ENCODE data around the gene ADRB1.

Gene ADRB1

GRCh38 chr10:114024876-114025610, 18.6 kb upstream of the ADRB1 start:
- in situ Hi-C loops (cut with MboI; ENCODE audit: low pct_unique_long_range_greater_than_20kb, low sequenced_read_pairs), result no loop called here
- DNase-seq, result peak; percentile 92

- no peak for DNase-seq
- in situ Hi-C loops (cut with MboI; ENCODE audit: low pct_unique_long_range_greater_than_20kb, low sequenced_read_pairs), result no loop called here
Measured at GRCh38 chr10:114025611-114026130, 18.0 kb upstream of the ADRB1 start.

DNA sequence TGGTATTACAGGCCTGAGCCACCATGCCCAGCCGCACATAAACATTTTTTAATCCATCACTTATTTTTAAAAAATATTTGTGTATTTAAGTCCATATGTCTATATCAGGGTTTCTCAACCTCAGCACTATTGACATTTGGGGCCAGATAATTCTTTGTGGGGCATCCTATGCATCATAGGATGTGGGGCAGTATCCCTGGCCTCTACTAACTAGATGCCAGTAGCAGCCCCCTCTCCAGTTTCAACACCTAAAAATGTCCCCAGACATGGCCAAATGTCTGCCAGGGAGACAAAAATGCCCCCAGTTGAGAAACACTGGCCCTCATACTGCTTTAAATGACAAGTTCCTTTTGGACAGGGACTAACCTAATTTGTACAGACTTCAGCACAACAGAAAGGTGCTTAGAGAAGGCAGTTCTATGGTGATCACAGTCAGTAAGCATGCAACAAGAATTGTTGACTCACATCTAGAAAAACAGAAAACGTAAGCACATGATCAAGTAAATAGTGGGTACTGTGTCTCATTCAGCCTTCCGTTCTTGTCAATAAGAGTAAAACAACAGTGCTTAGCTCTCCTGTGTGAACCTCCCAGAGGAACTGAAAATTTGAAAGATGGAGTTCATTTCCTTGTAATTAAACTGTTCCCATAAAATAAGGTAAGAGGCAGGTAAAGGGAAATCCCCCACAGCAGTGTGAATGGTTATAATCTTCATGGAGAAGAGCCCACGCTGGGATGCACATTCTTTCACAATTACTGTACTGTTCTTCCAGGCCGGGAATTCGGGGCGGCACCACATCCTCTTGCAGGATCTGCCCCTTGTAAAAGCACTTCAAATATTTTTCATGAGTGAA, 17.3 kb upstream of the ADRB1 start:
- in situ Hi-C loops (cut with MboI; ENCODE audit: low pct_unique_long_range_greater_than_20kb, low sequenced_read_pairs), result no loop called here
- no peak for DNase-seq

- in situ Hi-C loops (cut with MboI; ENCODE audit: low pct_unique_long_range_greater_than_20kb, low sequenced_read_pairs), result no loop called here
- no peak for DNase-seq
Measured at GRCh38 chr10:114027041-114027394, 16.6 kb upstream of the ADRB1 start.

GRCh38 chr10:114027951-114028350, 15.7 kb upstream of the ADRB1 start:
- in situ Hi-C loops (cut with MboI; ENCODE audit: low pct_unique_long_range_greater_than_20kb, low sequenced_read_pairs), result no loop called here
- DNase-seq, result no peak

DNA sequence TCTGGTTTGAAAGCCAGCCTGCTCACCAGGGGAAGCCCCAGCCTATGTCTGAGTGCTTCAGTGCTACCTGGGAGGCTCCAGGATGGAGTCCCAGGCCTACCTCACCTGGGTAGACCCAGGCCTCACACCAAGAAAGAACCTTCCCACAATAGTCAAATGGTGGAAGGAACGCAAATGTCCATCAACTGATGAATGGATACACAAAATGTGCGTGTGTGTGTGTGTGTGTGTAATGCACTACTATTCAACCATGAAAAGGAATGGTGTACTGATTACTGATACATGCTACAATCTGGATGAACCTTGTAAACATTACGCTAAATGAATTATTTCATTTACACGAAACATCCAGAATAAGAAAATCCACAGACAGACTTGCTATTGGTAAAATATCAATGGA, 15.2 kb upstream of the ADRB1 start:
- in situ Hi-C loops (cut with MboI; ENCODE audit: low pct_unique_long_range_greater_than_20kb, low sequenced_read_pairs), result no loop called here
- no peak for DNase-seq

GRCh38 chr10:114029655-114030054, 14.0 kb upstream of the ADRB1 start:
- no peak for DNase-seq
- in situ Hi-C loops (cut with MboI; ENCODE audit: low pct_unique_long_range_greater_than_20kb, low sequenced_read_pairs), result no loop called here

- DNase-seq, result no peak
Measured at GRCh38 chr10:114030140-114030539, 13.5 kb upstream of the ADRB1 start.

GRCh38 chr10:114031073-114031972, 12.3 kb upstream of the ADRB1 start:
- DNase-seq, result no peak
- in situ Hi-C loops (cut with MboI; ENCODE audit: low pct_unique_long_range_greater_than_20kb, low sequenced_read_pairs), result no loop called here

More at GRCh38 chr10:114030140-114030539, 13.5 kb upstream of the ADRB1 start:
- in situ Hi-C loops (cut with MboI; ENCODE audit: low pct_unique_long_range_greater_than_20kb, low sequenced_read_pairs), result no loop called here

DNA sequence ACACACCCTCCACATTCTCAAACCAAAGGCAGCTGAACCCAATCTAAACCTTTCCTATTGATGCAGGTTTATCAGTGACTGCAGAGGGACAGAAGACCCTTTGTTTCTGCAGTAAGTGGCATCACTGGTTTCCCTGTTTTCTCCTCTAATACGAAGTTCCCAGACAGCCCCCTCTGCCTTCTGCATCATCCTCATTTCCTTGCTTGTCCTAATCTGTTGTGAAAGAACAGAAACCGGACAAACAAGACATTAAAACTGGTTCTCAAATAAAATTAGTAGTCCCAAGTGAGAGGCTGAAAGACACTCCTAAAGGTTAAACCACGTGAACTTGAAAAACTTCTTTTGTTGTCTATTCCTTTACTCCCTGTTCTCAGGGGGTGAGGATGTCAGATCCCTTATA, 10.1 kb upstream of the ADRB1 start:
- no peak for DNase-seq
- in situ Hi-C loops (cut with MboI; ENCODE audit: low pct_unique_long_range_greater_than_20kb, low sequenced_read_pairs), result no loop called here

- in situ Hi-C loops (cut with MboI; ENCODE audit: low pct_unique_long_range_greater_than_20kb, low sequenced_read_pairs), result no loop called here
Measured at GRCh38 chr10:114034923-114035645, 8.6 kb upstream of the ADRB1 start.

GRCh38 chr10:114035791-114036190, 7.9 kb upstream of the ADRB1 start:
- no peak for DNase-seq
- in situ Hi-C loops (cut with MboI; ENCODE audit: low pct_unique_long_range_greater_than_20kb, low sequenced_read_pairs), result no loop called here

More at GRCh38 chr10:114034923-114035645, 8.6 kb upstream of the ADRB1 start:
- DNase-seq, result no peak

GRCh38 chr10:114038819-114039218, 4.8 kb upstream of the ADRB1 start:
- DNase-seq, result no peak
- in situ Hi-C loops (cut with MboI; ENCODE audit: low pct_unique_long_range_greater_than_20kb, low sequenced_read_pairs), result no loop called here

DNA sequence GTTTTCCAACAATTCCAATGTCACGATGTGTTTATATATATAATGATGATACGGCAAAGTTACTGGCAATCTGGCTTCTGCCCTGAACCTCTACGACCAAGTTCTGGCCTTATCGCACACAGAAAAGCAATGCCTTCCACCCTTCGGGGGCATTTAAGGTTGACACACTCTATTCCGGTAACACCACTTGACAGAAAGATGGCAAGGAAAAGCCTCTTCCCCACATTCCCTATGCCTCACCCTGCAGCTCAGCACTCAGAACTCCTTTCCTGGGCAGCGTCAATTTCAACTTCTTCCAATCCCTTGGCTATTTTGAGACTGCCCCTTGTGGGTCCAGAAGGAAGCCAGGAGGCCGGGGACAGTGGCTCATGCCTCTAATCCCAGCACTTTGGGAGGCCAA, 2.5 kb upstream of the ADRB1 start:
- in situ Hi-C loops (cut with MboI; ENCODE audit: low pct_unique_long_range_greater_than_20kb, low sequenced_read_pairs), result no loop called here

DNA sequence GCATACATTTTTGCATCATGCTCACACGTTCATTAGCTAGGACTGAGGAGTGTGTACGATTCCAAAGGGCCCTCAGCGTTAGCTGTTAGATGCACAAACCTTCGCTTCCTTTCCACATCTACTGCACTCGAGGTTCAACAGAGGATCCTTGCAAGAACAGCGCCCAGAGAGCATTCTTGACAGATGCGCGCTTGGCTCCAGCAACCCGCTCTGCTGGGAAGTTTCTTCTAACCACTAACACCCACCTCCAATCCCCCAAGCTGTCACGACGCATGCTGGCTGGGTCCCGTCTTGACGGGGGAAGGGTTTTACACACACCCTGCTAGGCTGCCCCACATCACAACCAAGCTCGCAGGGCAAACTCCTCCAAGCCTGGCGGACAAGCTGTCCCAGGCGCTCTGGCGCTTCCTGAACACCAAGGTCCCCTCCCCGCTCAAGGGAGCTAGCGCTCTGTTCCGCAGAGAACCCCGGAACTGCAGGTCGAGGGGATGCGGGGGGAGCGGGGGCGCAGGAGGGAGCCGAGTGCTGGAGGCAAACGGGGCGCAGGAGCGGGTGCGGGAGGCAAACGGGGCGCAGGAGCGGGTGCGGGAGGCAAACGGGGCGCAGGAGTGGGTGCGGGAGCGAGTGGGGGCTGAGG, 653 bp upstream of the ADRB1 start:
- in situ Hi-C loops (cut with MboI; ENCODE audit: low pct_unique_long_range_greater_than_20kb, low sequenced_read_pairs), result no loop called here
- peak; percentile 73 for DNase-seq

More for the DNA sequence above, 2.5 kb upstream of the ADRB1 start:
- no peak for DNase-seq

DNA sequence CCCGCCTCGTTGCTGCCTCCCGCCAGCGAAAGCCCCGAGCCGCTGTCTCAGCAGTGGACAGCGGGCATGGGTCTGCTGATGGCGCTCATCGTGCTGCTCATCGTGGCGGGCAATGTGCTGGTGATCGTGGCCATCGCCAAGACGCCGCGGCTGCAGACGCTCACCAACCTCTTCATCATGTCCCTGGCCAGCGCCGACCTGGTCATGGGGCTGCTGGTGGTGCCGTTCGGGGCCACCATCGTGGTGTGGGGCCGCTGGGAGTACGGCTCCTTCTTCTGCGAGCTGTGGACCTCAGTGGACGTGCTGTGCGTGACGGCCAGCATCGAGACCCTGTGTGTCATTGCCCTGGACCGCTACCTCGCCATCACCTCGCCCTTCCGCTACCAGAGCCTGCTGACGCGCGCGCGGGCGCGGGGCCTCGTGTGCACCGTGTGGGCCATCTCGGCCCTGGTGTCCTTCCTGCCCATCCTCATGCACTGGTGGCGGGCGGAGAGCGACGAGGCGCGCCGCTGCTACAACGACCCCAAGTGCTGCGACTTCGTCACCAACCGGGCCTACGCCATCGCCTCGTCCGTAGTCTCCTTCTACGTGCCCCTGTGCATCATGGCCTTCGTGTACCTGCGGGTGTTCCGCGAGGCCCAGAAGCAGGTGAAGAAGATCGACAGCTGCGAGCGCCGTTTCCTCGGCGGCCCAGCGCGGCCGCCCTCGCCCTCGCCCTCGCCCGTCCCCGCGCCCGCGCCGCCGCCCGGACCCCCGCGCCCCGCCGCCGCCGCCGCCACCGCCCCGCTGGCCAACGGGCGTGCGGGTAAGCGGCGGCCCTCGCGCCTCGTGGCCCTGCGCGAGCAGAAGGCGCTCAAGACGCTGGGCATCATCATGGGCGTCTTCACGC, 825 bp downstream of the ADRB1 start:
- in situ Hi-C loops (cut with MboI; ENCODE audit: low pct_unique_long_range_greater_than_20kb, low sequenced_read_pairs), result no loop called here
- DNase-seq, result no peak
